GM18870 (cell line): ENCODE data around the gene ANKRD17.

ENCODE experiments used
- ATAC-seq: cut with Tn5 transposase; IDR thresholded peaks from one replicate; pipeline ENCODE4 v1.9.1; 2021; ENCODE audit warnings: moderate library complexity; ENCODE audit not compliant: unreplicated experiment

Gene ANKRD17

GRCh38 chr4:73055241-73055897, 203.2 kb downstream of the ANKRD17 start:
- peak; percentile 86 for ATAC-seq

DNA sequence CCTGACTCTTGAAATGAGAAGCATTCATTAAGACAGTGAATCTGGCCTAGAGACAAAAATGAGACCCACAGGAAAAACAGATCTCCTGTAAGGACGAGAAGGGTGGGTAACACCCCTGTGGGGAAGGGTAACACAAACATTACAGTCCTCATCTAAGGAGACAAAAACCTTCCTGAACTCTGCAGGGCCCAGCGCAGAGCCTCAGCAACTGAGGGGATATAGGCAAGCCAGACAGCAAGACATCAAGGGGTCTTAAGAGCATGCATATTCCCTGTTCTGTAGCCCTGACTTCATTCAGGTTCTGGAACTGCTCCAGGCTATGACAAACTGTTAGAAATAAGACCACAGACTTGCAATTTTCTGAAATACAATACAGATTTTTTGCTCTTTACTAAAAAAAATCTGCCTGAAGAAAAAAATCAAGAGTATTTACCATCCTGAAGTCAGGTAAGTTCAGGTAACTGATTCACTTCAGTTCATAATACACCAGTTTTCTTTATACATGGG, 204.6 kb downstream of the ANKRD17 start:
- ATAC-seq, result no peak

DNA sequence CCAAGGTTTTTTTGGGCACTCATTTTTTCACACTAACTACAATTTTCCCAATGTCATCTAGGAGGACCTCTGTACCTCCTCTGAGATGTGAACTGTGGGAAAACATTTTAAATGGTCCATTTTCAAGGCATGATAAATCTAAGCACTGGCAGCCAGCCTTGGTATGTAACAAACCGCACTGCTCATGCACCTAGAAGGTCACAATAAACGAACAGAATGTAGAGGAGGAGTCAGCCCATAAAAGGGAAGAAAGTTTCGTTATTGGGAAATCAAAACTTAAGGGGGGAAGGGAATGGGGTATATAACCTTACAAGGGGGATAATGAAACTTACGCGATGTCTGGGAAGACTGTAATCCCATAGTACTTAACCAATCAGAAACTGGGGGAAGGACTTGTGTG, 205.5 kb downstream of the ANKRD17 start:
- ATAC-seq, result no peak

GRCh38 chr4:73051625-73052024, 207.0 kb downstream of the ANKRD17 start:
- no peak for ATAC-seq

DNA sequence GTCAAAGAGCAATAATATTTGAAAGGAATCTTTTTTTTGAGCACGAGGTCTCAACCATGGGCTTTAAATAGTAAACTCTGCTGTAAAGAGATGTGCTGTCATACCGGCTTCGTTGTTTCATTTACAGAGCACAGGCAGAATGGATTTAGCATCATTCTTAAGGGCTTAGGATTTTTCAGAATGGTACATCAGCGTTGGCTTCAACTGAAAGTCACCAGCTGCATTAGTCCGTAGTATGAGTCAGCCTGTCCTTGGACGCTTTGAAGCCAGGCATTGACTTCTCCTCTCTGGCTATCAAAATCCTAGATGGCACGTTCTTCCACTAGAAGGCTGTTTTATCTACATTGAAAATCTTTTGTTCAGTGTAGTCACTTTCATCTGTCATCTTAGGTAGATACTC, 212.7 kb downstream of the ANKRD17 start:
- ATAC-seq, result no peak

- ATAC-seq, result no peak
Measured at GRCh38 chr4:73037057-73037456, 221.5 kb downstream of the ANKRD17 start.

DNA sequence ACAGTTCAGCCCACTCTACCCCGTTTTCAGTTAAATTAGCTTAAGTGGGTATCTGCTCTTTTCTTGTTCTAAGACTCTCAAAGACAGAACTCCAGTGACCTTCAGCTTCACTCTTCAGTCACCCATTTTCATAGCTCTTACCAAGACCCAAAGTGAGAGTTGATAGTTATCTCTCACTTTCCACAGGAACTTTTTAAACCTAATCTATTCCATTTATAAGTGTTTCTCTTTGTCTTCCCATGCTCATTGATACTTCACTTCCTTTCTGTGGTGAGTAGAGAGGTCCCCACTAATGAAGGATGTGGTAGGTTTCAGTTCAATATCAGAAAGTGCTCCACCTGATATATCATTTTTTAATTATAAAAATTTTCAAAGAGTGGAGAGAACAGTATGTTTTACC, 222.5 kb downstream of the ANKRD17 start:
- ATAC-seq, result peak; percentile 62

- no peak for ATAC-seq
Measured at GRCh38 chr4:73034896-73035295, 223.7 kb downstream of the ANKRD17 start.

DNA sequence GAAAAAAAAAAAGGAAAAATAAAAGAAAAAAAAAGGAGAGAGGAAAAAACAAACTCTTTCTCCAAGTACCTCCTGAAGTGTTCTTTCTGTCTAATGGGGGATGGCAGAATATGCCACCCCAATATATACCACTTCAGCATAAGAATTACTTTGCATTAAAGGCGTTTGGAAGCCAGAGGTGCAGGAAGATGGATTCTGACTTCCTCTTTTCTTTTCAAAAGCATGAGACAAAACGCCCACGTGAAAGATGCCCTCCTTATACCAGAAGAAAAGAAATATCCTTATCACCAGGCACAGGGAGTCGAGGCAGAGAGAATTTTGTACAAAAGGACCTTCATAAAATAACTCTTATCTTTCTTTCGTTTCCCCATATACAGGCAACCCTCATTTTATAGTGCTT, 230.0 kb downstream of the ANKRD17 start:
- no peak for ATAC-seq
